HG03575 (cell line): ENCODE data around the gene AEBP1.

ENCODE experiments used
- ATAC-seq: cut with Tn5 transposase; IDR thresholded peaks from one replicate; pipeline ENCODE4 v1.9.1; 2021; ENCODE audit not compliant: unreplicated experiment, insufficient number of reproducible peaks, low FRiP score; ENCODE audit errors: extremely low read depth

The AEBP1 gene

GRCh38 chr7:44100458-44101302 lies 3.5 kb upstream of the AEBP1 start:
- no peak for ATAC-seq

- no peak for ATAC-seq
Observed at GRCh38 chr7:44101303-44101965, 2.7 kb upstream of the AEBP1 start.

- ATAC-seq = no peak
Observed at GRCh38 chr7:44101966-44102845, 1.9 kb upstream of the AEBP1 start.

GRCh38 chr7:44102846-44103565 lies 1.1 kb upstream of the AEBP1 start:
- no peak for ATAC-seq

- no peak for ATAC-seq
Observed at GRCh38 chr7:44103566-44103922, 601 bp upstream of the AEBP1 start.

- ATAC-seq = no peak
Observed at GRCh38 chr7:44104860-44105771, 971 bp downstream of the AEBP1 start.

- no peak for ATAC-seq
Observed at GRCh38 chr7:44105832-44106231, 1.7 kb downstream of the AEBP1 start.

GRCh38 chr7:44106311-44107065 lies 2.3 kb downstream of the AEBP1 start:
- ATAC-seq = no peak

GRCh38 chr7:44107116-44107960 lies 3.2 kb downstream of the AEBP1 start:
- ATAC-seq = no peak

- ATAC-seq = no peak
Observed at GRCh38 chr7:44107961-44108767, 4.0 kb downstream of the AEBP1 start.

GRCh38 chr7:44108768-44109750 lies 4.9 kb downstream of the AEBP1 start:
- ATAC-seq = no peak

- ATAC-seq = no peak
Observed at GRCh38 chr7:44109991-44110390, 5.8 kb downstream of the AEBP1 start.

- ATAC-seq = no peak
Observed at GRCh38 chr7:44110719-44111635, 6.8 kb downstream of the AEBP1 start.

- no peak for ATAC-seq
Observed at GRCh38 chr7:44111761-44112160, 7.6 kb downstream of the AEBP1 start.
